HS-5 (cell line): ENCODE results near the gene RNF113A.
"Not testable (repeated sequence)": the region's sequence is repeated elsewhere in the genome, so short reads cannot be mapped to it uniquely, and the experiment has no call there.

Experiments
- DNase-seq: peaks from one replicate; pipeline ENCODE4 v3.0.0-alpha.2; 2012; ENCODE audit warnings: low read depth

The RNF113A gene

GRCh38 chrX:119871599-119872395 is at the start of gene RNF113A, which contains the start of gene NDUFA1:
Gene RNF113A, minus strand, starts transcription at chrX:119871733. Its CDS starts 120 bp downstream, at chrX:119871613.
Gene NDUFA1, plus strand, starts transcription at chrX:119871832. Its CDS starts 80 bp downstream, at chrX:119871912.
- DNase-seq = peak; percentile 49

- no peak for DNase-seq
Measured at GRCh38 chrX:119919835-119920585, 48.5 kb upstream of the RNF113A start.

GRCh38 chrX:119917877-119918276 is 46.3 kb upstream of the RNF113A start:
- no peak for DNase-seq

- DNase-seq = no peak
Measured at GRCh38 chrX:119916310-119916709, 44.8 kb upstream of the RNF113A start.

- no peak for DNase-seq
Measured at GRCh38 chrX:119900976-119901375, 29.4 kb upstream of the RNF113A start.

GRCh38 chrX:119899125-119899524 is 27.6 kb upstream of the RNF113A start:
- no peak for DNase-seq

GRCh38 chrX:119895843-119896326 is 24.4 kb upstream of the RNF113A start, which contains the start of gene AKAP14:
Gene AKAP14, plus strand, starts transcription at chrX:119895893. Its CDS starts 7,331 bp downstream, at chrX:119903224.
- DNase-seq = no peak

- DNase-seq = not testable (repeated sequence)
Measured at GRCh38 chrX:119891961-119892692, 20.6 kb upstream of the RNF113A start.

GRCh38 chrX:119890626-119891025 is 19.1 kb upstream of the RNF113A start:
- DNase-seq = not testable (repeated sequence)

GRCh38 chrX:119887721-119888425 is 16.3 kb upstream of the RNF113A start:
- DNase-seq = no peak

GRCh38 chrX:119885554-119886428 is 14.3 kb upstream of the RNF113A start:
- DNase-seq = no peak

- DNase-seq = no peak
Measured at GRCh38 chrX:119880552-119881437, 9.3 kb upstream of the RNF113A start.

GRCh38 chrX:119880076-119880475 is 8.5 kb upstream of the RNF113A start:
- DNase-seq = no peak

GRCh38 chrX:119878740-119879139 is 7.2 kb upstream of the RNF113A start:
- DNase-seq = no peak

- DNase-seq = no peak
Measured at GRCh38 chrX:119871245-119871598, 311 bp downstream of the RNF113A start.

GRCh38 chrX:119870626-119871131 is 854 bp downstream of the RNF113A start:
- no peak for DNase-seq

- DNase-seq = no peak
Measured at GRCh38 chrX:119853444-119853843, 18.1 kb downstream of the RNF113A start.

GRCh38 chrX:119852382-119853353 is 18.9 kb downstream of the RNF113A start, which contains the start of gene UPF3B:
Gene UPF3B, minus strand, starts transcription at chrX:119852963. Its CDS starts 35 bp downstream, at chrX:119852928.
- peak; percentile 84 for DNase-seq
